CD4-positive, alpha-beta T cell (primary cell): ENCODE results near the gene SNX14. TPM values are rescaled to one million over a fixed set of nuclear protein-coding genes. Genes with fewer than 3 reads are reported as not detected.

ENCODE experiments used
- ATAC-seq: fragments of 200-7000 bp; cut with Tn5 transposase; one replicate; pipeline ENCODE4 v1.10.0; 2022; ENCODE audit warnings: mild to moderate bottlenecking; ENCODE audit not compliant: poor library complexity
- CTCF ChIA-PET: fragments of 350-600 bp; sonication (Branson Sonifier 250); formaldehyde crosslinking; loops from one replicate; lab custom pipeline; 2021; ENCODE audit warnings: antibody characterized with exemption, inconsistent platforms; lab: Charles Lee
- POLR2A ChIA-PET: fragments of 350-600 bp; sonication (Branson Sonifier 250); formaldehyde crosslinking; loops from one replicate; lab custom pipeline; 2021; ENCODE audit warnings: antibody characterized with exemption, inconsistent platforms; lab: Charles Lee
- DNase-seq, 14 experiments: peaks; one replicate each; pipeline ENCODE4 v3.0.0-alpha.2; 2013 to 2020; ENCODE audit warnings: mixed read lengths in 2 of 14
- H3K27ac ChIP-seq, 2 donors: one replicate each; pipeline versions ENCODE4 v1.5.1 to v1.7.0; 2013; ENCODE audit warnings: low read length in 2 of 2, low read depth in 1 of 2, mild to moderate bottlenecking in 1 of 2
- H3K27me3 ChIP-seq, 2 experiments: 1 replicate in 1 of 2; 2 replicates in 1 of 2; pipeline versions ENCODE4 v1.6.1 to v1.7.0; 2013; ENCODE audit warnings: low read length in 2 of 2, control low read depth in 1 of 2, mild to moderate bottlenecking in 1 of 2, moderate library complexity in 1 of 2; ENCODE audit not compliant: insufficient read depth in 2 of 2, control insufficient read depth in 1 of 2
- H3K36me3 ChIP-seq: one replicate; pipeline ENCODE4 v1.6.1; 2013; ENCODE audit warnings: low read length, control low read depth; ENCODE audit not compliant: insufficient read depth
- H3K4me1 ChIP-seq: one replicate; pipeline ENCODE4 v1.6.1; 2013; ENCODE audit warnings: low read length, control low read depth; ENCODE audit not compliant: insufficient read depth
- H3K4me3 ChIP-seq: one replicate; pipeline ENCODE4 v1.5.1; 2013; ENCODE audit warnings: mild to moderate bottlenecking, low read length, moderate library complexity
- H3K9me3 ChIP-seq, 2 experiments: 1 replicate in 1 of 2; 2 replicates in 1 of 2; pipeline versions ENCODE4 v1.6.1 to v1.7.0; 2013; ENCODE audit warnings: low read length in 2 of 2, mild to moderate bottlenecking in 2 of 2, control low read depth in 1 of 2, moderate library complexity in 1 of 2; ENCODE audit not compliant: control insufficient read depth in 1 of 2, insufficient read depth in 1 of 2
- H3K27ac Mint-ChIP-seq: one replicate; pipeline ENCODE4 v1.8.0; 2020; ENCODE audit warnings: mixed read lengths
- H3K27me3 Mint-ChIP-seq: one replicate; pipeline ENCODE4 v1.8.0; 2021; ENCODE audit warnings: mixed read lengths
- H3K36me3 Mint-ChIP-seq: one replicate; pipeline ENCODE4 v1.8.0; 2021; ENCODE audit warnings: low read depth, mixed read lengths
- H3K4me1 Mint-ChIP-seq: one replicate; pipeline ENCODE4 v1.8.0; 2021; ENCODE audit warnings: low read depth, mixed read lengths
- H3K4me3 Mint-ChIP-seq: one replicate; pipeline ENCODE4 v1.8.0; 2020; ENCODE audit warnings: mild to moderate bottlenecking, mixed read lengths
- H3K9me3 Mint-ChIP-seq: one replicate; pipeline ENCODE4 v1.8.0; 2020; ENCODE audit warnings: mixed read lengths
- intact Hi-C, 2 experiments: fragments of 100-400 bp; cut with DNase I in 1 of 2; cut with micrococcal nuclease in 1 of 2; formaldehyde crosslinking; loops; one replicate each; pipeline versions ENCODE4 v1.15.1 to v1.9.0; 2023 to 2025; cut with DNase I, micrococcal nuclease
- total RNA-seq, 174 experiments: library from RNA in 2 of 174; stranded (reverse) in 2 of 174; gene quantifications; one replicate each; pipeline ENCODE4 v1.2.3 and lab custom pipeline; 2021 to 2026
- TF ChIP-seq, protein P1 (sequence below): fragments of 200-600 bp; IDR thresholded peaks from one replicate; pipeline ENCODE4 v1.8.0; 2022; ENCODE audit warnings: antibody characterized with exemption, mild to moderate bottlenecking

SNX14 gene
- total RNA-seq, 2 experiments from 2014 or later, result 30.8 to 31.5 TPM

DNA sequence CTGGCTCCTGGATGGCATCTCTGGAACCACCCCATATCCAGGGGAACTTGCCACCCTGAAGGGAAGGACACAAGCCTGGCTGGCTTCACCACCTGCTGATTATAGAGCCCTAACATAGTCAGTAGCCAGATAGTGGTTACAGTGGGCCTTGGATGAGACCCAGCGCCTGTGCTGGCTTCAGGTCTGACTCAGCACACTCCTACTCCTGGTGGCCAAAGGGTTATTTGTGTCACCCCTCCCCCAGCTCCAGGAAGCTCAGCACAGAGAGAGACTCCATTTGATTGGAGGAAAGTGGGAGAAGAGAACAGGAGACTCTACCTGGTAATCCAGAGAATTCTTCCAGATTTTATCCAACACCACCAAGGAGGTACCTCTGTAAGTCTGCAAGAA lies 12.8 kb downstream of the SNX14 start:
- TF ChIP-seq, protein P1, sequence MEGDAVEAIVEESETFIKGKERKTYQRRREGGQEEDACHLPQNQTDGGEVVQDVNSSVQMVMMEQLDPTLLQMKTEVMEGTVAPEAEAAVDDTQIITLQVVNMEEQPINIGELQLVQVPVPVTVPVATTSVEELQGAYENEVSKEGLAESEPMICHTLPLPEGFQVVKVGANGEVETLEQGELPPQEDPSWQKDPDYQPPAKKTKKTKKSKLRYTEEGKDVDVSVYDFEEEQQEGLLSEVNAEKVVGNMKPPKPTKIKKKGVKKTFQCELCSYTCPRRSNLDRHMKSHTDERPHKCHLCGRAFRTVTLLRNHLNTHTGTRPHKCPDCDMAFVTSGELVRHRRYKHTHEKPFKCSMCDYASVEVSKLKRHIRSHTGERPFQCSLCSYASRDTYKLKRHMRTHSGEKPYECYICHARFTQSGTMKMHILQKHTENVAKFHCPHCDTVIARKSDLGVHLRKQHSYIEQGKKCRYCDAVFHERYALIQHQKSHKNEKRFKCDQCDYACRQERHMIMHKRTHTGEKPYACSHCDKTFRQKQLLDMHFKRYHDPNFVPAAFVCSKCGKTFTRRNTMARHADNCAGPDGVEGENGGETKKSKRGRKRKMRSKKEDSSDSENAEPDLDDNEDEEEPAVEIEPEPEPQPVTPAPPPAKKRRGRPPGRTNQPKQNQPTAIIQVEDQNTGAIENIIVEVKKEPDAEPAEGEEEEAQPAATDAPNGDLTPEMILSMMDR, result no peak
- no peaks in the 10 kb centered on the region for H3K9me3 ChIP-seq
- no peaks in the 10 kb centered on the region for H3K27me3 ChIP-seq
- H3K27ac ChIP-seq, result no peak overlapping the region
- intact Hi-C loops, result no loop called here
- peaks cover 3% of the 10 kb centered on the region for H3K36me3 Mint-ChIP-seq
- no peak for ATAC-seq
- H3K4me3 ChIP-seq, result no peak overlapping the region
- no peak for DNase-seq
- H3K27ac Mint-ChIP-seq, result no peak overlapping the region
- no peak overlapping the region for H3K4me3 Mint-ChIP-seq
- H3K4me1 ChIP-seq, result peaks cover 11% of the 10 kb centered on the region
- POLR2A ChIA-PET, result interaction anchor here (1.3 kb wide), 1 partner anchor 12 kb away, joined by 4 read pairs; the partner anchor contains the start of gene SNX14
- CTCF ChIA-PET, result no interaction called here
- H3K36me3 ChIP-seq, result peaks cover 14% of the 10 kb centered on the region
- peaks cover 12% of the 10 kb centered on the region for H3K9me3 Mint-ChIP-seq
- H3K4me1 Mint-ChIP-seq, result peaks cover 58% of the 10 kb centered on the region
- no peaks in the 10 kb centered on the region for H3K27me3 Mint-ChIP-seq

DNA sequence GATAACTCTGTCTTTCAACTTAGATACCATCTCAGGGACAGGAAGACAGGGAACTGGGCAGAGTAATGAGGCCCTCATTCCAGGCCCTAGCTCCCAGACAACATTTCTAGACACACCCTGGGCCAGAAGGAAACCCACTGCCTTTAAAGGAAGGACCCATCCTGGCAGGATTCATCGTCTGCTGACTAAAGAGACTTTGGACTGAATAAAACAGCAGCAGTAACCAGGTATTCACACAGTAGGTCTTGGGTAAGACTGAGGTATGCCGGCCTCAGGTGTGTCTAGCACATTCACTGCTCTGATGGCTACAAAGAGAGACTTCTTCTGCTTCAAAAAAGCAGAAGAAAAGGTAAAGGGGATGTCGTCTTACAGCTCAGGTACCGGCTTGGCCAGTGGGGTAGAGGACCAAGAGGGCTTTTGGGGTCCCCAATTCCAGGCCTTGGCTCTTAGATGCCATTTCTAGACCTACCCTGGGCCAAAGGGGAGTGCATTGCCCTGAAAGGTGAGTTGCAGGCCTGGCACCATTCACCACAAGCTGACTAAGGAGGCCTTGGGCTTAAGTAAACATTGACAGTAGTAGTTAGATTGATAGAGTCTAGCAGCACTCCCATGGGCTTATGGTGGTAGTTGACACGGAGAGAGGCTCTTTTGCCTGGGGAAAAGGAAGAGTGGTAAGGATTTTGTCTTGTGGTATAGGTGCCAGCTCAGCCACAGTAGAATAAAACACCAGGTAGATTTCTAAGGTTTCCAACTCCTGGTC lies 13.4 kb downstream of the SNX14 start:
- no peak overlapping the region for H3K4me3 Mint-ChIP-seq
- H3K36me3 Mint-ChIP-seq, result no peaks in the 10 kb centered on the region
- intact Hi-C loops, result no loop called here
- no peaks in the 10 kb centered on the region for H3K27me3 ChIP-seq
- H3K9me3 Mint-ChIP-seq, result peaks cover 12% of the 10 kb centered on the region
- TF ChIP-seq, protein P1, result no peak
- H3K4me1 ChIP-seq, result peaks cover 11% of the 10 kb centered on the region
- no peak for DNase-seq
- no peaks in the 10 kb centered on the region for H3K27me3 Mint-ChIP-seq
- no peak overlapping the region for H3K27ac ChIP-seq
- ChIA-PET CTCF (no interaction called here), POLR2A (interaction anchor here (1.0 kb wide), 1 partner anchor 13 kb away, joined by 3 read pairs; the partner anchor contains the start of gene SNX14)
- H3K27ac Mint-ChIP-seq, result no peak overlapping the region
- no peaks in the 10 kb centered on the region for H3K9me3 ChIP-seq
- H3K36me3 ChIP-seq, result peaks cover 14% of the 10 kb centered on the region
- peaks cover 59% of the 10 kb centered on the region for H3K4me1 Mint-ChIP-seq
- ATAC-seq, result no peak
- no peak overlapping the region for H3K4me3 ChIP-seq

DNA sequence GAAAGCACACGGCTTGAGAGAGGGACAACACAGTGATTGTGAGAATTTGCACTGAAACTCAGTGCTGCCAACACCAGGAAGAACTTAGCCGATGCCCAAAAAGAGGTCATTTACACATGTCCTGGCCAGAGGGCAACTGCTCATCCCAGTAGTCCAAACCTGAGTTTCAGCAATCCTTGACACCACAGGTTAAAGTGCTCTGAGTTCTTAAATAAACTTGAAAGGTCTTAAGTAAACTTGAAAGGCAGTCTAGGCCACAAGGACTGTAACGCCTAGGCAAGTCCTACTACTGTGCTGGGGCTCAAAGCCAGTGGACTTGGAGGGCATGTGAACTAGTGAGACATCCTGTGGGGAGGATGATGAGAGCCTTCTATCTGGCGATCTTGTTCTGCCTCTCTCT lies 14.1 kb downstream of the SNX14 start:
- Histone ChIP-seq H3K4me1 (peaks cover 11% of the 10 kb centered on the region), H3K9me3 (no peaks in the 10 kb centered on the region), H3K4me3 (no peak overlapping the region), H3K36me3 (peaks cover 14% of the 10 kb centered on the region), H3K27ac (no peak overlapping the region), H3K27me3 (no peaks in the 10 kb centered on the region)
- ChIA-PET CTCF (no interaction called here), POLR2A (interaction anchor here (1.0 kb wide), 1 partner anchor 14 kb away, joined by 3 read pairs; the partner anchor contains the start of gene SNX14)
- H3K4me3 Mint-ChIP-seq, result no peak overlapping the region
- DNase-seq (no peak), ATAC-seq (no peak)
- H3K9me3 Mint-ChIP-seq, result peaks cover 12% of the 10 kb centered on the region
- no peaks in the 10 kb centered on the region for H3K36me3 Mint-ChIP-seq
- H3K4me1 Mint-ChIP-seq, result peaks cover 59% of the 10 kb centered on the region
- intact Hi-C loops, result loop anchor here in 1 of 2 experiments (5.0 kb wide), 1 partner anchor 37 kb away; no protein-coding TSS in a partner anchor
- TF ChIP-seq, protein P1, result no peak
- no peaks in the 10 kb centered on the region for H3K27me3 Mint-ChIP-seq
- no peak overlapping the region for H3K27ac Mint-ChIP-seq
